MM.1S (cell line): ENCODE results near the gene MT1F.
"Not testable (repeated sequence)": the region's sequence is repeated elsewhere in the genome, so short reads cannot be mapped to it uniquely, and the experiment has no call there.

Experiments
- EZH2 ChIP-seq: fragments of 300-600 bp; sonication (generic); optimal IDR thresholded peaks from 2 replicates; pipeline ENCODE3; 2017; ENCODE audit warnings: low read depth, mild to moderate bottlenecking, antibody characterized with exemption, low read length, mixed read lengths
- TF ChIP-seq, protein P1 (sequence below): fragments of 300-600 bp; sonication (generic); IDR thresholded peaks from 2 replicates; pipeline ENCODE4 v1.5.1; 2016; ENCODE audit warnings: antibody characterized with exemption, low read length, mixed read lengths

DNA sequence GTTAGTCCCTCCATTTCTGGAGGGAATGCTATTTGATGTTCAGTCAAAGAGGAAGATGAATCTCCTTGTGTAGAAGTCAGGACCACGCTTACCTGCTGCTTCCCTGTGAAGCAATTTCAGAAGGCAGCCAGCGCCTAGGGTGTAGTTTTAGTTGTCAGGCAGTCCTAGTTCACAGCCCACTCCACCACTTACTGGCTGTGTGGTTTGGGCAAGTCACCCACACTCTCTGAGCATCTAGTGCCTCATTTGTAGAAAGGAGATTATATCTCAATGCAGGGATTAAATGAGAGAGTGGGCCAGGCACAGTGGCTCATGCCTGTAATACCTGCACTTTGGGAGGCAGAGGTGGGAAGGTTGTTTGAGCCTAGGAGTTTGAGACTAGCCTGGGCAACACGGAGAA is 14.4 kb downstream of the MT1F start:
- TF ChIP-seq, protein P1, sequence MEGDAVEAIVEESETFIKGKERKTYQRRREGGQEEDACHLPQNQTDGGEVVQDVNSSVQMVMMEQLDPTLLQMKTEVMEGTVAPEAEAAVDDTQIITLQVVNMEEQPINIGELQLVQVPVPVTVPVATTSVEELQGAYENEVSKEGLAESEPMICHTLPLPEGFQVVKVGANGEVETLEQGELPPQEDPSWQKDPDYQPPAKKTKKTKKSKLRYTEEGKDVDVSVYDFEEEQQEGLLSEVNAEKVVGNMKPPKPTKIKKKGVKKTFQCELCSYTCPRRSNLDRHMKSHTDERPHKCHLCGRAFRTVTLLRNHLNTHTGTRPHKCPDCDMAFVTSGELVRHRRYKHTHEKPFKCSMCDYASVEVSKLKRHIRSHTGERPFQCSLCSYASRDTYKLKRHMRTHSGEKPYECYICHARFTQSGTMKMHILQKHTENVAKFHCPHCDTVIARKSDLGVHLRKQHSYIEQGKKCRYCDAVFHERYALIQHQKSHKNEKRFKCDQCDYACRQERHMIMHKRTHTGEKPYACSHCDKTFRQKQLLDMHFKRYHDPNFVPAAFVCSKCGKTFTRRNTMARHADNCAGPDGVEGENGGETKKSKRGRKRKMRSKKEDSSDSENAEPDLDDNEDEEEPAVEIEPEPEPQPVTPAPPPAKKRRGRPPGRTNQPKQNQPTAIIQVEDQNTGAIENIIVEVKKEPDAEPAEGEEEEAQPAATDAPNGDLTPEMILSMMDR: not testable (repeated sequence)
- TF ChIP-seq EZH2: not testable (repeated sequence)
